CD4-positive, alpha-beta T cell treated with Interleukin-15 for 1 hour (primary cell): ENCODE data around the gene SMARCC2.
A peak's percentile ranks its signal among the peaks of the same experiment; 100 is the strongest.

Experiments used
- DNase-seq: peaks from one replicate; pipeline ENCODE4 v3.0.0-alpha.2; 2020

The SMARCC2 gene

DNA sequence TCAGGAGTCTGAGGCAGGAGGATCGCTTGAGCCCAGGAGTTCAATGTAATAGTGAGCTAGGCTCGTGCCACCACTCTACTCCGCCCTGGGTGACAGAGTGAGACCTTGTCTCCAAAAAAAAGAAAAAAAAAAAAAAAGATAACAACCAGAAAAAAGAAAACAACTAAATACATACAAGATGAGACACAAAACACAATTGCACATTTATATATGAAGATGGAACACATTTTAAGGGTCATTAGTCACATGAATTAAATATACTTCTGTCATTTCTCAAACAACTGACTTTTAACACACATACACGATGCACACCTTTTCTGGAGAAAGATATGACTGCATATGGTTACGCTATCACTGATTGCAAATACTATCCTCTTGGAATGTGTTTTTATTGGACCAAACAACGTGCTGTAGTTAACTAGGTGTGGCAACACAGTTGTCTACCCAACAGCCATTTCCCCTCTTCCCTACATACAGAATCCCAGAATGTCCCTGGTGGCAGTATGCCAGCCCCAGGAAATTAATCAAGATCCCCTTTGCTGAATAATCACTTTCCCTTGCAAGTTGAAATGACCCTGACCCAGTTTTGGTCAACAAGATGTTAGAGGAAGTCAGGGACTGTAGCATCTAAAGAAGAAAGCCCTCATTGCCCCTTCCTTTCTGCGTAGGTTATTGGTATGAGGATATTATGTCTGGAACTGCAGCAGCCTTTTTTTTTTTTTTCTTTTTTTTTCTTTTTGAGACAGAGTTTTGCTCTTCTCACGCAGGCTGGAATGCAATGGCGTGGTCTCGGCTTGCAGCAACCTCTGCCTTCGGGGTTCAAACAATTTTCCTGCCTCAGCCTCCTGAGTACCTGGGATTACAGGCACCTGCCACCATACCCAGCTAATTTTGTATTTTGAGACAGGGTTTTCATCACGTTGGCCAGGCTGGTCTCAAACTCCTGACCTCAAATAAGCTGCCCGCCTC lies 42.5 kb downstream of the SMARCC2 start:
- no peak for DNase-seq

DNA sequence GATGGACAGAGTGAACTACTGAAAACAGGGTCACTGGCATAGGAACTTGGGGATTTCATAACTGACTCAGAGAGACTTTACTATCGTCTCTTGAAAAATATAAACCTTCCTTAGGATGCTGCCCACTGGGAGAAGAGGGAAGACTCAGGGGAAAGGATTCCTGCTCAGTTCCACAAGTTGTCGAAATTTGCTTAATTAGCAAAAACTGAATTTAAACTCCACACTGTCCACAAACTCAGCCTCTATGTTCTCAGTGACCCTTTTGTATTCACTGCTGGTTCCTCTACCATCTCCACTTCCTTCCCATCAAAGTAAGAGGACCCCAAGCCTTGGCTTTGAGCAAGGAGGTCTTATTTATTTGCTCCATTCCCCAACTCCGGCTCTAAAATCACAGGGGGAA lies 44.1 kb downstream of the SMARCC2 start:
- no peak for DNase-seq

- no peak for DNase-seq
Observed at GRCh38 chr12:56143870-56144269, 45.4 kb downstream of the SMARCC2 start.

- no peak for DNase-seq
Observed at GRCh38 chr12:56143217-56143616, 46.1 kb downstream of the SMARCC2 start.

DNA sequence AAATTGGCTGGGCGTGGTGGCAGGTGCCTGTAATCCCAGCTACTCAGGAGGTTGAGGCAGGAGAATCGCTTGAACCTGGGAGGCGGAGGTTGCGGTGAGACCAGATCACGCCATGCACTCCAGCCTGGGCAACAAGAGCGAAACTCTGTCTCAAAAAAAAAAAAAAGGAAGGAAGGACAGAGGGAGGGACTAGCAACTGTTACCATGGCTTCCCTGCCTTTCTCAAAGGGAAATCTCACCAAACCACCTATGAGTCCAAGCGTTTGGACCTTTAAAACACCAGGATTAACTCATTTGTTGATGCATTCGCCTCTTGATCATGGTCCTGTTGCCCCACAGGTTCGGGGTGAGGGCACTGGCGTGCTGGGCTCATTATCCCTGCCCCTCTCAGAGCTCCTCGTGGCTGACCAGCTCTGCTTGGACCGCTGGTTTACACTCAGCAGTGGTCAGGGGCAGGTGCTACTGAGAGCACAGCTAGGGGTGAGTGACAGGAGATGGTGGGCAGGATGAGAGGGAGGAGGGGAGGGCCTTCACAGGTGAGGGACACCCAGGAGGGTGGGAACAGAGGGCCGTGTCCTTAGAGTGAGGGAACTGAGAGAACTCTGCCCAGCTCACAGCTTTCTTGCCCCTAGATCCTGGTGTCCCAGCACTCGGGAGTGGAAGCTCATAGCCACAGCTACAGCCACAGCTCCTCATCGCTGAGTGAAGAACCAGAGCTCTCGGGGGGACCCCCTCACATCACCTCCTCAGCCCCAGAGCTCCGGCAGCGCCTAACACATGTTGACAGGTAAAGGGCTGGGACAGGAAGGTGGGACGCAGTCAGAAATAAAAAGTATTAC lies 47.1 kb downstream of the SMARCC2 start:
- no peak for DNase-seq

- no peak for DNase-seq
Observed at GRCh38 chr12:56137853-56138571, 51.3 kb downstream of the SMARCC2 start.

DNA sequence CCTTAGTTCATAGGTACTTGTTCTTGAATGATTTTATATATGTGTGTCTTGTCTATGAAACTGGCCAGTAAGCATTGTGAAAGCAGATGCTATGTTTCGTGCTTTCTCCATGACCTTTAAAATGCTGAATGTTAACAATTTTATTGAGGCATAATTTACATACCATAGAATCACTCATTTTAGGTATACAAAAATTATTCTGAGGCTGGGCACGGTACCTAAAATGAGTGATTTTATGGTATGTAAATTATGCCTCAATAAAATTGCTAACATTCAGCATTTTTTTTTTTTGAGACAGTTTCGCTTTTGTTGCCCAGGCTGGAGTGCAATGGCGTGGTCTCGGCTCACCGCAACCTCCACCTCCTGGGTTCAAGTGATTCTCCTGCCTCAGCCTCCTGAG lies 54.4 kb downstream of the SMARCC2 start:
- no peak for DNase-seq

DNA sequence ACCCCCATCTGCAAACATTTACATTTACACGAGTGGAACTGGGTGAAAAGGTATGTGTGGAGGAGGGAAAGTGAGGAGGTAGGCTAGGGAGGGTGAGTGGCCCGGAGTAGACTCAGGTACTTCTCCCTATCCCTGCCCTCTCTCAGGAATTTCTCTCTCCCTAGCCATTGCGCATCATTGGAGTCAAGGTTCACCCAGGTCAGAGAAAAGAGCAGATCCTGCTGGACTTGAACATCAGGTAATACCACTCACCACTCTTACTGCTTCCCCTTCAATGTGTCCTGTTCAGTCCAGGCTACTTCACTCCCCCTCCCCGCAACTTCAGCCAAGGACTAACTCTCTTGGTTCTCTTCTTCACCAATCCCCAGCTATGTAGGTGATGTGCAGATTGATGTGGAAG lies 58.4 kb downstream of the SMARCC2 start:
- DNase-seq, result no peak

DNA sequence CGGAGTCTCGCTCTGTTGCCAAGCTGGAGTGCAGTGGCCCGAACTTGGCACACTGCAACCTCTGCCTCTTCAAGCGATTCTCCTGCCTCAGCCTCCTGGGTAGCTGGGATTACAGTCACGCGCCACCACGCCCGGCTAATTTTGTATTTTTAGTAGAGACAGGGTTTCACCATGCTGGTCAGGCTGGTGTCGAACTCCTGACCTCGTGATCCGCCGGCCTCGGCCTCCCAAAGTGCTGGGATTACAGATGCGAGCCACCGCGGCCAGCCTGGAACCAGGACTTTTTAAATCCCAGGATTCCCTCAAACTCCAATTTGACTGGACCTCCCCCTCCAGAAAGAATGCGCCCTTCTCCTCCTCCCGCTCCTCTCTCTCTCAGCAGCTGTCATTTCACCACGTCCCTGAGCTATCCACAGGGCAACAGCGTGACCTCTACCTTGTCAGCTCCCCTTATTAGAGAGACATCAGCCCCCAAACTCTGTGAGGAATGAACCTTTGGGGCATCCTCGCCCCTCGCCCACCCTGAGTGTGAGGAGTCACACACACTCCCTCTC lies 59.3 kb downstream of the SMARCC2 start:
- no peak for DNase-seq

DNA sequence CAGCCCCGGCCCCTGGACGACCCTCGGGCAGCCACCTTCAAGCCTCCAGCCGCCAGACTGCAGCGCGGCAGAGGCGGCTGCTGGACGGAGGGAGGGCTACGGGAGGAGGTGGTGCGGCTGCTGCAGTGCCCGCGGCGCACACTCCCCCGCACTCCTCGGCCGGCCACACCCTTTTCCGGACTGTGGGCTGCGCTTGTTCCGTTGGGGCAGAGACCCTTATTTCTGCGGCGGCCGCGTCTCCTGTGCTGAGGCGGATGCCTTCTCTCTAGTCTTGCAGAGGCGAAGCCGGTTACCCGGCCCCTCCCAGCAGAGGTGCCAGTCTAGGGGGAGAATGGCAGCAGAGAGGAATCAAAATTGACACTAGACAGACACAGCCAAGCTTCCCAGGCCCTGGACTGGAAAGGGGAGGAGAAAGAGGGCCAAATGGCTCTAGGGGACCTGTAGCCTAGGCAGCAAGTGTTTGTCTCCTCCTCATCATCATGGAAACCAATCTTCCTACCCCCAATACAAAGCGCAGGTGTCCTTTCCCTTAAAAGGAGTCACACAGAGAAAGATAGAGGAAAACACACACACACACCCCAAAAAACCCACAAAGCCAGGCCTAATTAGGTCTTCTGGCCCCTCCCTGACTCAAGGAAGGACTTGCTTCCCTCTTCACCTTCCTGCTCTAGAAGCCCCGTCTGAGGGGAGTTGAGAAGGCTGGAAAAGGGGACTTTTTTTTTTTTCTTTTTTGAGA lies 59.9 kb downstream of the SMARCC2 start:
- peak; percentile 80 for DNase-seq

DNA sequence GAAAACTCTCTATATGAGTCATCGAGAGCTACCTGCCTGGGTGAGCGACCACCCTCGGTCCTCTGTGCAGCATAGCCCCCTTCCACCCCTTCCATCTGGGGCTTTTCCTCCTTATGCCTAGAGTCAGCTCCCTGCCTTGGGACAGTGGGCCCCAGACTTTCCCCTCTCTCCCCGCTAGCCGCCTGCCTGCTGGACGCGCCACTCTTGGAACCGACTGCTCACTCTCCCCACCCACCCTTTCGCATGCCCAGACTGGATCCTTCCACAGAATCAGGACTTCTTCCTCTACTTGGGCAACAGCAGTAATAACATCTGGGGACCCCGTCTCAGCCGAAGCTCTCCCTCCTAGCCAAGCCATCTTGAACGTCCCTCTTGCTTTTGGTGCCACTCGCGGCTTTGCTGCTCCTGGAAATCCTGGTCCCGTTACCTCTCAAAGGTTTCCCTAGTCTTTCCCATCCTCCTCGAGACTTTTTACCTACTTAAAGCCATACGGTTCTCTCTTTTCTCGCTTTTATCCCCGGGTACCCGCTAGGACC lies 60.5 kb downstream of the SMARCC2 start:
- DNase-seq, result no peak

DNA sequence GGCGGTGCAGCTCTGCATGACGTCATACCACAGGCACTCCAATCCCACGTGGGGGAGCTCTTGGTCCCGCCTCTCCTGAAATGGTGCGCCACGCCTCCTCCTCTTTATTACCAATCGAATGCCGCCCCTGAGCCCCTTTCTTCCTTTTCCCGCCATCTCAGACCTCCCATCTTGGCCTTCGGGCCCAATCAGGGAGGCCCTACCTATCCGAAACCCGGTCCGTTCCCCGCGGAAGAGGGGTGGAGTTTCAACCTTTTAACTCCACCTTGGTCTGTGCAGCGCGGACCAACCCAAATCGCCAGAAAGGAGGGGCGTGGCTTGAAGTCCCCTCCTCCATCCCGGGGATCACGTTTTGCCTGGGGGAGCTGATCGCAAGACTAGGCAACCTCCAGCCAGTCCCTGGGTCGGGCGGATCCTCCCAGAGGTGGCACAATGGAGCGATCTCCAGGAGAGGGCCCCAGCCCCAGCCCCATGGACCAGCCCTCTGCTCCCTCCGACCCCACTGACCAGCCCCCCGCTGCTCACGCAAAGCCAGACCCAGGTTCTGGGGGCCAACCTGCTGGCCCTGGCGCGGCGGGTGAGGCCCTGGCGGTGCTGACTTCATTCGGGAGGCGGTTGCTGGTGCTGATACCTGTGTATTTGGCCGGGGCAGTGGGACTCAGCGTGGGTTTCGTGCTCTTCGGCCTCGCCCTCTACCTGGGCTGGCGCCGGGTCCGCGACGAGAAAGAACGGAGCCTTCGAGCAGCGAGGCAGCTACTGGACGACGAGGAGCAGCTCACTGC lies 61.2 kb downstream of the SMARCC2 start, which contains the start of gene ESYT1:
Gene ESYT1 (plus strand): TSS at position 380 of the 782 bp plus-strand sequence. CDS start 53 bp downstream, at position 433.
- peak; percentile 100 for DNase-seq

DNA sequence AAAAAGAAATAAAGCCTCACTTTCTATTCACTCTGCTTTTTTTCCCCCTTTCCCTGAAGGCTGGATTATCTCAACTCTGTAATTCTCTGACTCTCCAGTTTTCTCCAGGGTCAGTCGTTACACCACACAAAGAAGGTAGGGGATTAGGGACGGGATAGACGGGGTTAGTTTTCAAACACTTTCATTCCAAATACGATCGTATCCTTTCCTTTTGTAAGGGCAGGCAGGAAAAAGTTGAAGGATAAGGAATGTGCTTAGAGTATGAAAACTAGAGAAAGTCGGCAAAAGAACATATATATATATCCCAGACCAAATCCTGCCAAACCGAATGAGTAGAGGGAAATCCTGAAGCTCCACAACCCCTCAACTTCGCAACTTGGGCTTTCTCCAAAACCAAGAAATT lies 61.8 kb downstream of the SMARCC2 start:
- DNase-seq, result no peak

DNA sequence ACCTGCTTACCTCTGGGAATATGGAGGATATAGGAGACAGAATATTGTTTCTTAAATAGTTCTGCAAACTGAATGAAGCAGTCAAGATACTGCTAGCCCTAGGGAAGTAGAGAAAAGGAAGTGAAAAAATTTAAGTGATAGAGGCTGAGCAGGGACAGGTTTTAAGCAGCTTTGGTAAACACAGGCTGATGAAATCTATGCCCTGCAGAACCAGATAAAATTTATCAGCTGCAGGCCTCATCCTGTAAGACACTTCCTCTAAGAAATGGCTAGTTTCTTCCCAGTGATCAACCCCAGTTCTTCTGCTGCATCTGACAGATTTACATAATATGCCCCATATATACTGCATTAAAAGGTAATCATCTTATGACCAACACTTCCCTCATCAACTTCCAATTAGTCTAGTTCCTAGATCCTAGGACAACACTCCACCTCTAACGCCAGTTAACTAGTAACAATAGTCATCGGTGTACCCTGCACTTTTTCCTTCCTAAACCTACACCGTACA lies 62.5 kb downstream of the SMARCC2 start:
- no peak for DNase-seq

GRCh38 chr12:56124133-56124532 lies 65.2 kb downstream of the SMARCC2 start:
- DNase-seq, result no peak

- no peak for DNase-seq
Observed at GRCh38 chr12:56122637-56123036, 66.6 kb downstream of the SMARCC2 start.

GRCh38 chr12:56121204-56121870 lies 67.9 kb downstream of the SMARCC2 start:
- DNase-seq, result no peak

DNA sequence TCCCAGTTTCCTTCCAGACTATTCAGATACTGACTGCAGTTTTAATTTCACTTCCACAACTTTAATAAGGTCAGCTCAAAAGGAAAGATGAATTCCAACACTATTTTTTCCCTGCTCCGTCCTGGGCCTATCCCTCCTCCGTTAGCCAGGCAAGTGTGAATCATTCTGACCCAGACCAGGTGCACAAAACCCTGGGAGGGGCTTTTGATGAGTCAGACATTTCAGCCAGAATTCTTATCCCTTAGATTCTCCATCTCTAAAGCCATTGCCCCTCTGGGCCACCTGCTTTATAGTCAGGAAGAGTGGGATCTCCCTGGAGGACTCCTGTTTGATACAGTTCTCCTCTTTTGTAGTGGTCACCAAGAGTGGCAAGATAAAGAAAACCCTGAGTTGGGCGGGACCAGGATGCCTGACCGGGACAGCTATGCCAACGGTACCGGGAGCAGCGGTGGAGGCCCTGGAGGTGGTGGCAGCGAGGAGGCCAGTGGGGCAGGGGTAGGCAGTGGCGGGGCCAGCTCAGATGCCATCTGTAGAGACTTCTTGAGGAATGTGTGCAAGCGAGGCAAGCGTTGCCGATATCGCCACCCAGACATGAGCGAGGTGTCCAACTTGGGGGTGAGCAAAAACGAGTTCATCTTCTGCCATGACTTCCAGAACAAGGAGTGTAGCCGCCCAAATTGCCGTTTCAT lies 69.0 kb downstream of the SMARCC2 start:
- no peak for DNase-seq

DNA sequence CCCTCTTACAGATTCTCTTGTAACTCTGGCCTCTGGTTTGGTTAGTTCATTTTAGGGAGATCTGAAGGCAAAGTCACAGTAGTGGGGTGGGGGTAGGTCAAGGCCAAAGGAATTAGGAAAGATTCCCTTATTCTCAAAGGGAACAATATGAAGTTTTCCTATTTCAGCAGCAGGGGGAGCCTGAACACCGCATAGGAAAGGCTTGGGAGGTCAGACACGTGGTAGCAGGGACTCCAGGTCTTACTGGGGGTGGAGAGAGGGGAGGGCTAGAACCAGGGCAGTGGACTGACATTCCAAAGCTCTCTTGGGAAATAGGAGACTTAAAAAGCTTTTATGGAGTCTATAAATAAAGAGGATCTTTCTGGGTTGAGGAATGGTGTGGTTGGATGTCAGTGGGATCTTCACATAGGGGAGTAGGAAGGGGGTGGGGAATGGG lies 69.9 kb downstream of the SMARCC2 start:
- DNase-seq, result peak; percentile 74
